DOHH2 (cell line): ENCODE results near the gene ARL16.

Experiments
- H3F3A ChIP-seq: fragments of 200-600 bp; sonication (generic), shearing (Covaris generic); 2 replicates; pipeline ENCODE4 v1.6.0; 2016; ENCODE audit warnings: antibody characterized with exemption, mild to moderate bottlenecking; ENCODE audit not compliant: control insufficient read depth, insufficient read depth
- H3K27ac ChIP-seq: fragments of 200-600 bp; sonication (generic); 2 replicates; pipeline ENCODE4 v1.5.1; 2014; ENCODE audit warnings: low read depth, mild to moderate bottlenecking, low read length, moderate library complexity
- H3K27me3 ChIP-seq: fragments of 200-600 bp; sonication (generic); 2 replicates; pipeline ENCODE4 v1.6.1; 2014; ENCODE audit warnings: mild to moderate bottlenecking, low read length, mixed read lengths; ENCODE audit not compliant: control insufficient read depth
- H3K36me3 ChIP-seq: fragments of 200-600 bp; sonication (generic); 2 replicates; pipeline ENCODE4 v1.6.1; 2014; ENCODE audit warnings: mild to moderate bottlenecking, low read length, moderate library complexity, mixed read lengths; ENCODE audit not compliant: control insufficient read depth
- H3K4me1 ChIP-seq: fragments of 200-600 bp; sonication (generic); 2 replicates; pipeline ENCODE4 v1.6.1; 2014; ENCODE audit warnings: mild to moderate bottlenecking, low read length, mixed read lengths; ENCODE audit not compliant: control insufficient read depth
- H3K4me2 ChIP-seq: fragments of 200-600 bp; sonication (generic); 2 replicates; pipeline ENCODE4 v1.6.0; 2014; ENCODE audit warnings: mild to moderate bottlenecking, low read length, moderate library complexity
- H3K4me3 ChIP-seq: fragments of 200-600 bp; sonication (generic); 2 replicates; pipeline ENCODE4 v1.5.1; 2014; ENCODE audit warnings: mild to moderate bottlenecking, low read length, mixed read lengths
- H3K79me2 ChIP-seq: fragments of 200-600 bp; sonication (generic); 2 replicates; pipeline ENCODE4 v1.6.1; 2014; ENCODE audit warnings: mild to moderate bottlenecking, low read length, mixed read lengths; ENCODE audit not compliant: control insufficient read depth
- H3K9me2 ChIP-seq: fragments of 200-600 bp; sonication (generic); replicated peaks from 2 replicates; pipeline ENCODE4 v1.6.1; 2014; ENCODE audit warnings: mild to moderate bottlenecking, low read length, mixed read lengths; ENCODE audit not compliant: control insufficient read depth
- H3K9me3 ChIP-seq: fragments of 200-600 bp; sonication (generic); 2 replicates; pipeline ENCODE4 v1.6.1; 2014; ENCODE audit warnings: antibody characterized with exemption, low read length, mixed read lengths; ENCODE audit not compliant: control insufficient read depth, insufficient read depth
- H4K20me1 ChIP-seq: fragments of 200-600 bp; sonication (generic); 2 replicates; pipeline ENCODE4 v1.6.0; 2014; ENCODE audit warnings: low read depth, mild to moderate bottlenecking, antibody characterized with exemption, low read length, moderate library complexity; ENCODE audit not compliant: control insufficient read depth, insufficient read depth
- EZH2phosphoT487 ChIP-seq: fragments of 200-600 bp; sonication (generic); IDR thresholded peaks from 2 replicates; pipeline ENCODE4 v1.6.1; 2017; ENCODE audit warnings: borderline replicate concordance, mild to moderate bottlenecking, antibody characterized with exemption, low read length, moderate library complexity, mixed read lengths
- TF ChIP-seq, protein P1 (sequence below): fragments of 200-600 bp; sonication (generic); IDR thresholded peaks from one replicate; pipeline ENCODE4 v1.5.1; 2014; ENCODE audit warnings: antibody characterized with exemption, mild to moderate bottlenecking, low read depth, low read length; ENCODE audit not compliant: poor library complexity, severe bottlenecking

ARL16 gene

GRCh38 chr17:81690549-81690948 lies 7.0 kb upstream of the ARL16 start:
- H3K4me3 ChIP-seq, result no peak overlapping the region
- H3K36me3 ChIP-seq, result peaks cover 97% of the 10 kb centered on the region

DNA sequence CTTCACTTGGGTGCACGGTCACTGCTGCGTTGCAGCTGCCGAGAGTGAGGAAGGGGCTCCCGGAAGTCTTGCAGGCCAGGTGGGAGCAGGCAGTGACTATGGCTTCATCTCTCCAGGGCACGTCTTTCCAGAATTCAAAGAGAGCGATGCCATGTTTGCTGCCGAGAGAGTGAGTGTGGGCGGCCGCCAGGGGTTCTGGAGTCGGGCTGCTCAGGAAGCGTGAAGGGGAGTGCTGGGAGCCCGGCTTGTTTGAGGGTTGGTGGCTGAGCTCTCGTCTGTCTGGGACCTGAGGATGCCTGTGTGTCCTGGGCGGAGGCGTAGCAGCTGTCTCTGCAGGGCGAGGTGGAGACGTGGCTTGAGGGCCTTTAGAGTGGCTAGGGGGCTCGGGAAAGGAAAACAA lies 6.5 kb upstream of the ARL16 start:
- Histone ChIP-seq H3F3A (no peaks in the 10 kb centered on the region), H3K9me3 (no peaks in the 10 kb centered on the region), H3K4me3 (no peak overlapping the region), H3K79me2 (peaks cover 46% of the 10 kb centered on the region), H3K27me3 (no peaks in the 10 kb centered on the region), H3K9me2 (no peaks in the 10 kb centered on the region), H3K4me2 (no peak overlapping the region), H4K20me1 (peaks cover 9% of the 10 kb centered on the region; the same call in 1 of the 2 replicates), H3K36me3 (peaks cover 97% of the 10 kb centered on the region), H3K4me1 (peaks cover 7% of the 10 kb centered on the region), H3K27ac (no peak overlapping the region)
- TF ChIP-seq EZH2phosphoT487, result no peak
- TF ChIP-seq, protein P1, sequence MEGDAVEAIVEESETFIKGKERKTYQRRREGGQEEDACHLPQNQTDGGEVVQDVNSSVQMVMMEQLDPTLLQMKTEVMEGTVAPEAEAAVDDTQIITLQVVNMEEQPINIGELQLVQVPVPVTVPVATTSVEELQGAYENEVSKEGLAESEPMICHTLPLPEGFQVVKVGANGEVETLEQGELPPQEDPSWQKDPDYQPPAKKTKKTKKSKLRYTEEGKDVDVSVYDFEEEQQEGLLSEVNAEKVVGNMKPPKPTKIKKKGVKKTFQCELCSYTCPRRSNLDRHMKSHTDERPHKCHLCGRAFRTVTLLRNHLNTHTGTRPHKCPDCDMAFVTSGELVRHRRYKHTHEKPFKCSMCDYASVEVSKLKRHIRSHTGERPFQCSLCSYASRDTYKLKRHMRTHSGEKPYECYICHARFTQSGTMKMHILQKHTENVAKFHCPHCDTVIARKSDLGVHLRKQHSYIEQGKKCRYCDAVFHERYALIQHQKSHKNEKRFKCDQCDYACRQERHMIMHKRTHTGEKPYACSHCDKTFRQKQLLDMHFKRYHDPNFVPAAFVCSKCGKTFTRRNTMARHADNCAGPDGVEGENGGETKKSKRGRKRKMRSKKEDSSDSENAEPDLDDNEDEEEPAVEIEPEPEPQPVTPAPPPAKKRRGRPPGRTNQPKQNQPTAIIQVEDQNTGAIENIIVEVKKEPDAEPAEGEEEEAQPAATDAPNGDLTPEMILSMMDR, result no peak

More at GRCh38 chr17:81690549-81690948, 7.0 kb upstream of the ARL16 start:
- Histone ChIP-seq H3K9me2 (no peaks in the 10 kb centered on the region), H3K27me3 (no peaks in the 10 kb centered on the region), H3K79me2 (peaks cover 43% of the 10 kb centered on the region), H3K4me1 (peaks cover 3% of the 10 kb centered on the region), H3K9me3 (no peaks in the 10 kb centered on the region), H3K27ac (no peak overlapping the region), H4K20me1 (peaks cover 4% of the 10 kb centered on the region; the same call in 1 of the 2 replicates), H3F3A (no peaks in the 10 kb centered on the region), H3K4me2 (no peak overlapping the region)
- TF ChIP-seq, protein P1, result no peak
- no peak for TF ChIP-seq EZH2phosphoT487

DNA sequence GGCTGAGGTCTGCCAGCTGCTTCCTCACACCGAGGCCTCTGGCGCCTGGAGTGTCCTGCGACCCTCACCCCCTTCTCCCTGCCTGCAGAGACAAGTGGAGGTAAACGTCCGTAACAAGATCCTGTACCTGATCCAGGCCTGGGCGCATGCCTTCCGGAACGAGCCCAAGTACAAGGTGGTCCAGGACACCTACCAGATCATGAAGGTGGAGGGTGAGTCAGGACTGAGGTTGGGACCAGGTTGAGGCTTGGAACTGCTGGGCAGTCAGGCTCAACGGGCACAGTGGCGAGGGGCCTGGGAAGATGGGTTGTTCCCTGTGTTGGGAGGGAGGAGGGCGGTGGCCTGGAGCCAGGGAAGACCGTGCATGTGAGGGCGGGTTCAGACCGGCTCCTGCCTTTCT lies 5.0 kb upstream of the ARL16 start:
- Histone ChIP-seq H4K20me1 (peaks cover 13% of the 10 kb centered on the region; the same call in 1 of the 2 replicates), H3K27ac (no peak overlapping the region), H3K9me2 (no peaks in the 10 kb centered on the region), H3K9me3 (no peaks in the 10 kb centered on the region), H3K4me2 (no peak overlapping the region), H3K36me3 (peaks cover 94% of the 10 kb centered on the region), H3K4me1 (peaks cover 14% of the 10 kb centered on the region), H3K27me3 (no peaks in the 10 kb centered on the region), H3F3A (no peaks in the 10 kb centered on the region), H3K79me2 (peaks cover 56% of the 10 kb centered on the region), H3K4me3 (no peak overlapping the region)
- TF ChIP-seq EZH2phosphoT487, result no peak
- TF ChIP-seq, protein P1, result no peak
